Endothelial cell of umbilical vein (primary cell): ENCODE measurements around the gene LMBR1L. TPM values are rescaled to one million over a fixed set of nuclear protein-coding genes. Genes with fewer than 3 reads are reported as not detected.

Experiments used
- BruUV-seq: library from RNA; stranded (reverse); fragments of 400-500 nt; replicated peaks from 2 replicates; lab custom pipeline; 2021; lab: Mats Ljungman, UMichigan
- CTCF ChIA-PET: fragments of 300-600, 350-600 bp; sonication (Branson Sonifier 250); formaldehyde crosslinking; loops from one replicate; lab custom pipeline; 2021; ENCODE audit warnings: antibody characterized with exemption, inconsistent platforms; lab: Charles Lee
- POLR2A ChIA-PET: fragments of 300-600, 350-600 bp; sonication (Branson Sonifier 250); formaldehyde crosslinking; loops from one replicate; lab custom pipeline; 2021; ENCODE audit warnings: antibody characterized with exemption, inconsistent platforms; lab: Charles Lee
- DNase-seq: peaks from one replicate; pipeline ENCODE4 v3.0.0-alpha.2; 2011; ENCODE audit warnings: low read depth, low spot score
- FAIRE-seq: peaks from 2 replicates; lab custom pipeline; 2011; peaks lifted over from hg19 to GRCh38; lab: Jason Lieb, UNC
- H2AFZ ChIP-seq: 2 replicates; pipeline ENCODE4 v1.6.0; 2012; ENCODE audit warnings: low read depth, low read length, control low read depth, inconsistent platforms
- H3K27ac ChIP-seq: 2 replicates; pipeline ENCODE4 v1.5.1; 2011; ENCODE audit warnings: low read depth, mild to moderate bottlenecking, control low read depth, low read length, moderate library complexity; ENCODE audit not compliant: insufficient read depth
- H3K27me3 ChIP-seq, 2 experiments: 2 replicates each; pipeline versions ENCODE4 v1.6.0 to v1.6.1; 2011; ENCODE audit warnings: low read length in 2 of 2, mixed read lengths in 1 of 2; ENCODE audit not compliant: control insufficient read depth in 2 of 2, insufficient read depth in 2 of 2
- H3K36me3 ChIP-seq, 2 experiments: 2 replicates in 1 of 2; 3 replicates in 1 of 2; pipeline ENCODE4 v1.5.1; 2011; ENCODE audit warnings: low read length in 2 of 2, mild to moderate bottlenecking in 1 of 2, moderate library complexity in 1 of 2; ENCODE audit not compliant: control insufficient read depth in 2 of 2, insufficient read depth in 2 of 2; ENCODE audit errors: extremely low read depth in 1 of 2
- H3K4me1 ChIP-seq: 3 replicates; pipeline ENCODE4 v1.5.1; 2011; ENCODE audit warnings: mild to moderate bottlenecking, low read length; ENCODE audit not compliant: control insufficient read depth, insufficient read depth; ENCODE audit errors: extremely low read depth
- H3K4me2 ChIP-seq: 2 replicates; pipeline ENCODE4 v1.6.1; 2011; ENCODE audit warnings: low read length, control low read depth, mixed read lengths; ENCODE audit not compliant: insufficient read depth
- H3K4me3 ChIP-seq, 3 experiments: fragments of 200-600 bp in 1 of 3; sonication (generic), shearing (Covaris generic) in 1 of 3; replicated peaks in 1 of 3; 2 replicates each; pipeline ENCODE4 v1.5.1; 2011 to 2016; ENCODE audit warnings: control low read depth in 3 of 3, low read length in 3 of 3, mild to moderate bottlenecking in 2 of 3, inconsistent platforms in 1 of 3, low read depth in 1 of 3, moderate library complexity in 1 of 3; ENCODE audit not compliant: insufficient read depth in 1 of 3
- H3K79me2 ChIP-seq: 2 replicates; pipeline ENCODE4 v1.6.0; 2012; ENCODE audit warnings: low read length, inconsistent platforms; ENCODE audit not compliant: control insufficient read depth, insufficient read depth
- H3K9ac ChIP-seq: replicated peaks from 2 replicates; pipeline ENCODE3; 2011; ENCODE audit warnings: low read length, control low read depth; ENCODE audit not compliant: insufficient read depth; ENCODE audit errors: extremely low read depth
- H3K9me1 ChIP-seq: replicated peaks from 3 replicates; pipeline ENCODE4 v1.6.0; 2011; ENCODE audit warnings: mild to moderate bottlenecking, low read length; ENCODE audit not compliant: control insufficient read depth, insufficient read depth; ENCODE audit errors: extremely low read depth
- H3K9me3 ChIP-seq: replicated peaks from 2 replicates; pipeline ENCODE4 v1.5.1; 2012; ENCODE audit warnings: low read length, inconsistent platforms; ENCODE audit not compliant: control insufficient read depth, insufficient read depth
- H4K20me1 ChIP-seq: replicated peaks from 2 replicates; pipeline ENCODE3; 2011; ENCODE audit warnings: mild to moderate bottlenecking, low read length; ENCODE audit not compliant: control insufficient read depth, insufficient read depth; ENCODE audit errors: extremely low read depth
- CTCF ChIP-seq, 2 donors: IDR thresholded peaks; 1 replicate in 1 of 2; 2 replicates in 1 of 2; pipeline ENCODE4 v1.5.1; 2011; ENCODE audit warnings: low read length in 2 of 2, mild to moderate bottlenecking in 2 of 2, moderate library complexity in 2 of 2, control low read depth in 1 of 2, inconsistent platforms in 1 of 2, low read depth in 1 of 2; ENCODE audit not compliant: insufficient read depth in 1 of 2; ENCODE audit errors: extremely low read depth in 1 of 2
- EZH2 ChIP-seq: IDR thresholded peaks from 2 replicates; pipeline ENCODE4 v1.6.1; 2012; ENCODE audit warnings: borderline replicate concordance, low read depth, mild to moderate bottlenecking, moderate library complexity, low read length, inconsistent platforms; ENCODE audit not compliant: severe bottlenecking
- GATA2 ChIP-seq: IDR thresholded peaks from 2 replicates; pipeline ENCODE4 v1.7.0; 2011; ENCODE audit warnings: low read depth, mild to moderate bottlenecking, moderate library complexity, mixed read lengths, low read length; ENCODE audit not compliant: insufficient read length, insufficient read depth
- JUN ChIP-seq: IDR thresholded peaks from 2 replicates; pipeline ENCODE4 v1.6.1; 2011; ENCODE audit warnings: borderline replicate concordance, low read depth; ENCODE audit not compliant: insufficient read length, insufficient read depth
- MAX ChIP-seq: IDR thresholded peaks from 2 replicates; pipeline ENCODE4 v1.6.1; 2011; ENCODE audit not compliant: insufficient read depth, insufficient read length
- POLR2A ChIP-seq: IDR thresholded peaks from 2 replicates; pipeline ENCODE4 v1.6.1; 2012; ENCODE audit warnings: low read depth, mild to moderate bottlenecking, control low read depth, low read length
- POLR2AphosphoS5 ChIP-seq: IDR thresholded peaks from 2 replicates; pipeline ENCODE4 v1.6.1; 2012; ENCODE audit warnings: low read depth, mild to moderate bottlenecking, control low read depth, low read length, moderate library complexity; ENCODE audit not compliant: insufficient read depth
- dilution Hi-C: fragments of 300-500 bp; cut with MboI; formaldehyde crosslinking; loops from one replicate; pipeline ENCODE4 v1.15.0; 2019; ENCODE audit warnings: low sequenced_read_pairs; ENCODE audit not compliant: extremely low pct_ligation_motif_present
- intact Hi-C: fragments of 100-400 bp; cut with micrococcal nuclease; formaldehyde crosslinking; loops from one replicate; pipeline ENCODE4 v1.10.0; 2022
- polyA plus RNA-seq, 4 experiments: library from polyadenylated mRNA; depleted of rRNA in 3 of 4; stranded (reverse) in 3 of 4; unstranded in 1 of 4; fragments of >200 nt; gene quantifications; 2 replicates each; pipeline versions ENCODE4 v1.2.1 to v1.2.3, GENCODE V29; 2011 to 2012; ENCODE audit warnings: missing spikeins in 1 of 4
- total RNA-seq: library from RNA; stranded (reverse); gene quantifications from 2 replicates; pipeline ENCODE4 v1.2.3, GENCODE V29; 2021

Gene LMBR1L
- total and polyA plus RNA-seq, 2 donors (not counting 3 experiments of a cell fraction or from before 2014, with no cell fraction given): 78.3 to 106 TPM

GRCh38 chr12:49079793-49080192 is 30.9 kb downstream of the LMBR1L start:
- intact Hi-C loops (no loop called here), dilution Hi-C loops (no loop called here)
- Histone ChIP-seq H3K9me3 (no peaks in the 10 kb centered on the region), H3K9ac (no peak overlapping the region), H3K4me1 (no peaks in the 10 kb centered on the region), H3K36me3 (no peaks in the 10 kb centered on the region), H3K27me3 (peaks cover 0 to 2% of the 10 kb centered on the region in 2 experiments), H3K79me2 (no peaks in the 10 kb centered on the region), H2AFZ (no peak overlapping the region), H3K27ac (no peak overlapping the region), H4K20me1 (no peaks in the 10 kb centered on the region), H3K4me3 (no peak overlapping the region), H3K9me1 (no peaks in the 10 kb centered on the region), H3K4me2 (no peak overlapping the region)
- FAIRE-seq (no peak), DNase-seq (no peak)
- no peak for TF ChIP-seq POLR2A
- TF ChIP-seq CTCF (IDR thresholded peaks at IDR 0.05; ENCODE audit: extremely low read depth in 1 of 2, insufficient read depth in 1 of 2, low read depth in 1 of 2, low read length in 2 of 2): no peak
- TF ChIP-seq JUN: no peak
- no peak for TF ChIP-seq GATA2
- TF ChIP-seq POLR2AphosphoS5: no peak
- TF ChIP-seq EZH2: no peak
- TF ChIP-seq MAX: no peak
- ChIA-PET POLR2A (no interaction called here), CTCF (interaction anchor here (1.2 to 4.9 kb wide), 3 partner anchors 9 to 41 kb away, joined by 3 to 36 read pairs (median 6); no protein-coding TSS in a partner anchor)
- BruUV-seq: no TSS peak
